Smooth muscle cell (in vitro differentiated cells): ENCODE data around the gene ORAI3. TPM values are rescaled to one million over a fixed set of nuclear protein-coding genes. Genes with fewer than 3 reads are reported as not detected.

Source experiments
- DNase-seq: peaks from one replicate; lab custom pipeline; 2025; ENCODE audit not compliant: unreplicated experiment; lab: John Stamatoyannopoulos, UW
- H2AFZ ChIP-seq: fragments of 200-600 bp; sonication (generic); 2 replicates; pipeline ENCODE4 v1.6.0; 2016; ENCODE audit warnings: antibody characterized with exemption, low read depth, mild to moderate bottlenecking
- H3F3A ChIP-seq: fragments of 200-600 bp; sonication (generic); 2 replicates; pipeline ENCODE4 v1.6.0; 2017; ENCODE audit warnings: antibody characterized with exemption, low read depth
- H3K27ac ChIP-seq: fragments of 200-600 bp; sonication (generic); 2 replicates; pipeline ENCODE4 v1.5.1; 2016; ENCODE audit warnings: low read depth, mild to moderate bottlenecking
- H3K27me3 ChIP-seq: fragments of 200-600 bp; sonication (generic); 2 replicates; pipeline ENCODE4 v1.6.1; 2016; ENCODE audit warnings: low read depth, mild to moderate bottlenecking
- H3K36me3 ChIP-seq: fragments of 200-600 bp; sonication (generic); 2 replicates; pipeline ENCODE4 v1.5.1; 2016; ENCODE audit warnings: low read depth
- H3K4me1 ChIP-seq: fragments of 200-600 bp; sonication (generic); 2 replicates; pipeline ENCODE4 v1.5.1; 2016; ENCODE audit warnings: low read depth
- H3K4me2 ChIP-seq: fragments of 200-600 bp; sonication (generic); 2 replicates; pipeline ENCODE4 v1.6.0; 2016; ENCODE audit warnings: mild to moderate bottlenecking
- H3K4me3 ChIP-seq: fragments of 200-600 bp; sonication (generic); 2 replicates; pipeline ENCODE4 v1.5.1; 2016; ENCODE audit warnings: mild to moderate bottlenecking
- H3K79me2 ChIP-seq: fragments of 200-600 bp; sonication (generic); 2 replicates; pipeline ENCODE4 v1.6.0; 2016; ENCODE audit warnings: low read depth, mild to moderate bottlenecking
- H3K9ac ChIP-seq: fragments of 200-600 bp; sonication (generic); 2 replicates; pipeline ENCODE4 v1.6.0; 2016; ENCODE audit warnings: low read depth
- H3K9me3 ChIP-seq: fragments of 200-600 bp; sonication (generic); replicated peaks from 2 replicates; pipeline ENCODE4 v1.5.1; 2016; ENCODE audit warnings: low read depth
- H4K20me1 ChIP-seq: fragments of 200-600 bp; sonication (generic); 2 replicates; pipeline ENCODE4 v1.6.0; 2016; ENCODE audit warnings: low read depth
- WGBS: methylation state at CpG from one replicate; pipeline ENCODE4 v1.1.7; 2016; ENCODE audit warnings: low lambda C conversion rate; 5-methylcytosine and 5-hydroxymethylcytosine counted together
- polyA plus RNA-seq: library from polyadenylated mRNA; unstranded; fragments of >200 nt; fragmentation: Nextera tagmentation; extraction: Ambion mirVana; gene quantifications from 2 replicates; pipeline ENCODE4 v1.2.1, GENCODE V29; 2016
- total RNA-seq: library from RNA; depleted of rRNA; stranded (reverse); fragments of >200 nt; gene quantifications from 2 replicates; pipeline ENCODE4 v1.2.3, GENCODE V29; 2014
- TF ChIP-seq, protein P1 (sequence below): fragments of 200-600 bp; sonication (generic); IDR thresholded peaks from 2 replicates; pipeline ENCODE4 v1.5.1; 2017; ENCODE audit warnings: borderline replicate concordance, mild to moderate bottlenecking, antibody characterized with exemption; ENCODE audit not compliant: insufficient read depth, poor library complexity, severe bottlenecking

ORAI3 gene
- total and polyA plus RNA-seq, 2 experiments from 2014 or later = 34.9 to 39.4 TPM

DNA sequence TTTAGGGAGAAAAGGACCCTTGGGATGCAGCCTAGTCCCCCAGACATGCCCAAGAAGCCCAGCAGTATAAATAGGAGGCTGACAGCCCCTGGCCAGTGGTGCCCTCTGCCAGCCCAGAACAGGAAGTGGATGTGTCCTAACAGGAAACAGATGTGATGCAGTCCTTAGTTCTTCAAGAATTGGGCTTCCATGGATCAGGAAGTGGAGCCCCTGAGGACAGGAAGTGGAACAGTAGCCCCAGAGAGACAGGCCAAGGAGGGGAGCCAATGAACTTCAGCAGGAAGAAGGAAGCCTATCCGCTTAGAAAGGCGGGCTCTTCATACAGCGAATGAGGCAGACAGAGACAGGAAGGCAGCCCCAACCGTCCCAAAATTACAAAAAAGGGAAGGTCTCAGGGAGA is 45.3 kb upstream of the ORAI3 start:
- no peak overlapping the region for H3K9ac ChIP-seq
- H3K79me2 ChIP-seq = no peaks in the 10 kb centered on the region
- H3K4me2 ChIP-seq = no peak overlapping the region
- no peak overlapping the region for H3K4me3 ChIP-seq
- no peak for DNase-seq
- no peaks in the 10 kb centered on the region for H3K9me3 ChIP-seq
- no peaks in the 10 kb centered on the region for H4K20me1 ChIP-seq
- H3K27me3 ChIP-seq = no peaks in the 10 kb centered on the region
- H3K4me1 ChIP-seq = no peaks in the 10 kb centered on the region
- no peak overlapping the region for H2AFZ ChIP-seq
- no peak overlapping the region for H3K27ac ChIP-seq
- 93% methylated on average over 4 of the region's 4 CpGs for WGBS
- TF ChIP-seq, protein P1, sequence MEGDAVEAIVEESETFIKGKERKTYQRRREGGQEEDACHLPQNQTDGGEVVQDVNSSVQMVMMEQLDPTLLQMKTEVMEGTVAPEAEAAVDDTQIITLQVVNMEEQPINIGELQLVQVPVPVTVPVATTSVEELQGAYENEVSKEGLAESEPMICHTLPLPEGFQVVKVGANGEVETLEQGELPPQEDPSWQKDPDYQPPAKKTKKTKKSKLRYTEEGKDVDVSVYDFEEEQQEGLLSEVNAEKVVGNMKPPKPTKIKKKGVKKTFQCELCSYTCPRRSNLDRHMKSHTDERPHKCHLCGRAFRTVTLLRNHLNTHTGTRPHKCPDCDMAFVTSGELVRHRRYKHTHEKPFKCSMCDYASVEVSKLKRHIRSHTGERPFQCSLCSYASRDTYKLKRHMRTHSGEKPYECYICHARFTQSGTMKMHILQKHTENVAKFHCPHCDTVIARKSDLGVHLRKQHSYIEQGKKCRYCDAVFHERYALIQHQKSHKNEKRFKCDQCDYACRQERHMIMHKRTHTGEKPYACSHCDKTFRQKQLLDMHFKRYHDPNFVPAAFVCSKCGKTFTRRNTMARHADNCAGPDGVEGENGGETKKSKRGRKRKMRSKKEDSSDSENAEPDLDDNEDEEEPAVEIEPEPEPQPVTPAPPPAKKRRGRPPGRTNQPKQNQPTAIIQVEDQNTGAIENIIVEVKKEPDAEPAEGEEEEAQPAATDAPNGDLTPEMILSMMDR = no peak
- H3F3A ChIP-seq = no peaks in the 10 kb centered on the region
- H3K36me3 ChIP-seq = no peaks in the 10 kb centered on the region

DNA sequence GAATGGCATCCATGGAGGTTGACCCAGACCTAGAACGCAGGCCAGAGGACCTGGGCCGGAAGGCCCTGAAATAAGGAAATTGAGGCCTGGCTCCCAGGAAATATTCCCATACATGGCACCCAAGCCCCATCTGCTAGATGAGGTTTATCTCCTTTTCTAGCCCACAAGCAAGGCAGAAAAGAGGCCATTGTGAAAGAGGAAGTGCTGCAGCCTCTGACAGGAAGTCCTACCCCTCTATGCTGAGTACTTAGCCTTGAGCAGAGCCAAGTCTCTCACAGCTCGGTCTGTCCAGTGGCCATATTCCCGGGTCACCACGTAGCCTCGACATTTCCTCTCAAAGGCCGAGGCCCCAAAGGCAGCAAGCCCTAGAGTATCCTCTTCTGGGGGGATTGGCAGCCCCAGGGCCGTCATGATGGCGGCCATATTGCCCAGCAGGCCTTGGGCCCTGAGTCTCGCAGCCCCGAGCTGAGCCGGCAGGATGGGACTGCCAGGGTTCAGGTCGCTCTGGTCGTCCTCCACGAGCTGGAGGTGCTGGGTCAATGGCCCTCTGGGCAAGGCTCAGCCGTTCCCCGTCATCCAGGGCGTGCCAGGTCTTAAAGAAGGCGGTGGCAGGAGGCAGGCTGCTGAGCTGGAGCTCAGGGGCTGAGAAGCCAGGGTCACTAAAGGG is 44.6 kb upstream of the ORAI3 start:
- Histone ChIP-seq H3K4me2 (no peak overlapping the region), H2AFZ (no peak overlapping the region), H3K4me3 (no peak overlapping the region), H3K4me1 (no peaks in the 10 kb centered on the region), H3K9me3 (no peaks in the 10 kb centered on the region), H3F3A (no peaks in the 10 kb centered on the region), H3K27ac (no peak overlapping the region), H3K27me3 (no peaks in the 10 kb centered on the region), H4K20me1 (no peaks in the 10 kb centered on the region), H3K9ac (no peak overlapping the region), H3K79me2 (no peaks in the 10 kb centered on the region), H3K36me3 (no peaks in the 10 kb centered on the region)
- 96% methylated on average over 19 of the region's 19 CpGs for WGBS
- TF ChIP-seq, protein P1 = no peak
- DNase-seq = no peak

DNA sequence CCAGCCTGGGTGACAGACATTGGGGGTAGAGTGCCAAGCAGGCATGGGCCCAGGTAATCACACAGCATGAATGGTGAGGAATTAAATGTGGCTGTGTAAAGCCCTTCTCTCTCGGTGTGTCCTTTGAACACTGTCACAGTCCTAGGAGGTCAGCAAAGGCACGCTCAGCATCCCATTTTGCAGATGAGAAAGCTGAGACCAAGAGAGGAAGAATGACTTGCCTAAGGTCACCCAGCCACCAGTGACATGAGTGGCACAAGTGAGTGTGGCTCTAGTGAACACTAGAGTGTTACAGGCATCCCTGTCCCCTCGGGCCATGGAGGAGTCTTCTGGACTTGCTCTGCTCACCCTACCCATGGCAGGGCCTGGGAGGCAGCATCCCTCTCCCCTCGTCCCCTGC is 41.8 kb upstream of the ORAI3 start:
- Histone ChIP-seq H3K4me2 (no peak overlapping the region), H3K27ac (no peak overlapping the region), H3K79me2 (no peaks in the 10 kb centered on the region), H3F3A (no peaks in the 10 kb centered on the region), H2AFZ (no peak overlapping the region), H4K20me1 (no peaks in the 10 kb centered on the region), H3K9ac (no peak overlapping the region), H3K4me3 (no peak overlapping the region), H3K4me1 (peaks cover 5% of the 10 kb centered on the region), H3K9me3 (no peaks in the 10 kb centered on the region), H3K36me3 (no peaks in the 10 kb centered on the region), H3K27me3 (no peaks in the 10 kb centered on the region)
- TF ChIP-seq, protein P1 = no peak
- DNase-seq = no peak
- 86% methylated on average over 4 of the region's 4 CpGs for whole genome bisulfite sequencing

DNA sequence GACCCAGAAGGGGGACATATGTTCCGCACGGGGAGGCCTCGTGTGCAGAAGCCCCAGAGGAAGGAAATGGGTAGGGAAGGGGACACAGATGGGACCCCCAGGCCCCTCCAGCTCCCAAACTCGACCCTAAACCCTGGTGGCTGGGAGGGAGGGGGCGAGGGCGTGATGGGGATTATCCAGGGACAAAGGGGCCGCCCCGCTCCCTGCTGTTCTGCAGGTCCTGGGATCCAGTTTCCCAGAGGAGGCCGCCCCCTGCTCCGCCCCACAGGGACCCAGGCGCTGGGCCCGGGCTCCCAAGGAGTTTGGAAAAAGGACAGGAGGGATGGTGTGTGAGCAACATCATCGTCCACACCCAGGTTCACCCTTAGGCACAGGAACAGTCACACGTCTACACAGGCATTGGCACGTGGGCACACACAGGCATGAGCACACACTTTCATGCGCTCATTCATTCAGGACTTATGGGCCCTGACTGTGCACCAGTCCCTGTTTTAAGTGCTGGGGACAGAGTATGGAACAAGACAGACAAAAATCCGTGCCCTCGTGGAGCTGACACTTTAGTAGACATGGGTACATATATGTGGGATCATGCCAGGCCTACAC is 38.3 kb upstream of the ORAI3 start:
- Histone ChIP-seq H3K27me3 (no peaks in the 10 kb centered on the region), H3K4me2 (no peak overlapping the region), H3F3A (no peaks in the 10 kb centered on the region), H3K4me3 (no peak overlapping the region), H3K9me3 (no peaks in the 10 kb centered on the region), H3K9ac (no peak overlapping the region), H3K4me1 (peaks cover 5% of the 10 kb centered on the region), H3K27ac (no peak overlapping the region), H3K36me3 (no peaks in the 10 kb centered on the region), H2AFZ (no peak overlapping the region), H4K20me1 (no peaks in the 10 kb centered on the region), H3K79me2 (no peaks in the 10 kb centered on the region)
- TF ChIP-seq, protein P1 = no peak
- DNase-seq = no peak
- WGBS = 74% methylated on average over 18 of the region's 18 CpGs
